Mucosa of rectum (tissue), 2 donors: ENCODE measurements around the gene BRI3.

Experiments used
- H3K27ac ChIP-seq, 2 donors: one replicate each; pipeline ENCODE4 v1.7.0; 2013; ENCODE audit warnings: inconsistent platforms in 2 of 2, low read depth in 2 of 2, low read length in 2 of 2
- H3K27me3 ChIP-seq, 2 donors: one replicate each; pipeline ENCODE4 v1.7.0; 2013; ENCODE audit warnings: low read length in 2 of 2; ENCODE audit not compliant: control insufficient read depth in 2 of 2, insufficient read depth in 2 of 2
- H3K36me3 ChIP-seq, 2 donors: one replicate each; pipeline ENCODE4 v1.7.0; 2013; ENCODE audit warnings: low read length in 2 of 2; ENCODE audit not compliant: control insufficient read depth in 2 of 2, insufficient read depth in 2 of 2
- H3K4me1 ChIP-seq, 2 donors: one replicate each; pipeline ENCODE4 v1.7.0; 2013; ENCODE audit warnings: low read length in 2 of 2, mild to moderate bottlenecking in 1 of 2; ENCODE audit not compliant: control insufficient read depth in 2 of 2, insufficient read depth in 2 of 2
- H3K4me3 ChIP-seq, 2 donors: one replicate each; pipeline ENCODE4 v1.7.0; 2013; ENCODE audit warnings: low read length in 2 of 2
- H3K9ac ChIP-seq, 2 donors: one replicate each; pipeline ENCODE4 v1.7.0; 2013; ENCODE audit warnings: low read length in 2 of 2, low read depth in 1 of 2, mild to moderate bottlenecking in 1 of 2
- H3K9me3 ChIP-seq, 2 donors: one replicate each; pipeline ENCODE4 v1.7.0; 2013; ENCODE audit warnings: low read length in 2 of 2; ENCODE audit not compliant: control insufficient read depth in 2 of 2
- donor health status: healthy.
- donor health status: Normal muscosa, but diverticular disease.

BRI3 gene

GRCh38 chr7:98286701-98287485 lies 5.4 kb downstream of the BRI3 start:
- Histone ChIP-seq H3K27ac (peak overlapping the region in 1 of 2 donors; percentile 94), H3K9ac (no peak overlapping the region), H3K4me1 (peaks cover 57 to 63% of the 10 kb centered on the region in 2 donors), H3K9me3 (no peaks in the 10 kb centered on the region), H3K36me3 (peaks cover 6 to 19% of the 10 kb centered on the region in 2 donors), H3K27me3 (no peaks in the 10 kb centered on the region), H3K4me3 (no peak overlapping the region)

- Histone ChIP-seq H3K9me3 (no peaks in the 10 kb centered on the region), H3K27me3 (no peaks in the 10 kb centered on the region), H3K36me3 (peaks cover 11 to 25% of the 10 kb centered on the region in 2 donors), H3K9ac (peak overlapping the region in 1 of 2 donors; percentile 25), H3K4me3 (no peak overlapping the region), H3K27ac (peak overlapping the region; percentile 32 to 48), H3K4me1 (peaks cover 53 to 59% of the 10 kb centered on the region in 2 donors)
Measured at GRCh38 chr7:98287486-98287959, 6.0 kb downstream of the BRI3 start.

- no peaks in the 10 kb centered on the region for H3K9me3 ChIP-seq
Measured at GRCh38 chr7:98288064-98288823, 6.8 kb downstream of the BRI3 start.

GRCh38 chr7:98289333-98289875 lies 7.9 kb downstream of the BRI3 start:
- H3K9ac ChIP-seq = no peak overlapping the region
- no peak overlapping the region for H3K4me3 ChIP-seq
- no peaks in the 10 kb centered on the region for H3K27me3 ChIP-seq
- H3K4me1 ChIP-seq = peaks cover 39 to 40% of the 10 kb centered on the region in 2 donors
- no peak overlapping the region for H3K27ac ChIP-seq
- H3K36me3 ChIP-seq = peaks cover 25 to 41% of the 10 kb centered on the region in 2 donors
- H3K9me3 ChIP-seq = no peaks in the 10 kb centered on the region

More at GRCh38 chr7:98288064-98288823, 6.8 kb downstream of the BRI3 start:
- Histone ChIP-seq H3K4me1 (peaks cover 49 to 52% of the 10 kb centered on the region in 2 donors), H3K27ac (peak overlapping the region; percentile 32 to 48), H3K4me3 (peak overlapping the region in 1 of 2 donors; percentile 22), H3K9ac (peak overlapping the region in 1 of 2 donors; percentile 25), H3K27me3 (no peaks in the 10 kb centered on the region), H3K36me3 (peaks cover 18 to 30% of the 10 kb centered on the region in 2 donors)

GRCh38 chr7:98291717-98292116 lies 10.2 kb downstream of the BRI3 start:
- H3K4me1 ChIP-seq = peaks cover 17 to 18% of the 10 kb centered on the region in 2 donors
- H3K36me3 ChIP-seq = peaks cover 31 to 54% of the 10 kb centered on the region in 2 donors

GRCh38 chr7:98293265-98293664 lies 11.8 kb downstream of the BRI3 start:
- H3K9ac ChIP-seq = no peak overlapping the region
- peaks cover 31 to 54% of the 10 kb centered on the region in 2 donors for H3K36me3 ChIP-seq
- peaks cover 2% of the 10 kb centered on the region in 2 donors for H3K4me1 ChIP-seq
- H3K4me3 ChIP-seq = no peak overlapping the region
- H3K9me3 ChIP-seq = no peaks in the 10 kb centered on the region
- H3K27me3 ChIP-seq = no peaks in the 10 kb centered on the region
- no peak overlapping the region for H3K27ac ChIP-seq

More at GRCh38 chr7:98291717-98292116, 10.2 kb downstream of the BRI3 start:
- H3K4me3 ChIP-seq = no peak overlapping the region
- no peak overlapping the region for H3K9ac ChIP-seq
- no peaks in the 10 kb centered on the region for H3K9me3 ChIP-seq
- no peak overlapping the region for H3K27ac ChIP-seq
- H3K27me3 ChIP-seq = no peaks in the 10 kb centered on the region

GRCh38 chr7:98293746-98294145 lies 12.3 kb downstream of the BRI3 start:
- Histone ChIP-seq H3K9ac (no peak overlapping the region), H3K27me3 (no peaks in the 10 kb centered on the region), H3K4me1 (no peaks in the 10 kb centered on the region), H3K27ac (no peak overlapping the region), H3K4me3 (no peak overlapping the region), H3K36me3 (peaks cover 31 to 54% of the 10 kb centered on the region in 2 donors), H3K9me3 (no peaks in the 10 kb centered on the region)

- H3K27me3 ChIP-seq = no peaks in the 10 kb centered on the region
- H3K9ac ChIP-seq = no peak overlapping the region
- H3K4me3 ChIP-seq = no peak overlapping the region
- no peaks in the 10 kb centered on the region for H3K9me3 ChIP-seq
- peaks cover 31 to 53% of the 10 kb centered on the region in 2 donors for H3K36me3 ChIP-seq
- H3K27ac ChIP-seq = no peak overlapping the region
- H3K4me1 ChIP-seq = no peaks in the 10 kb centered on the region
Measured at GRCh38 chr7:98294326-98294725, 12.8 kb downstream of the BRI3 start.

GRCh38 chr7:98294798-98295382 lies 13.4 kb downstream of the BRI3 start:
- Histone ChIP-seq H3K36me3 (peaks cover 31 to 51% of the 10 kb centered on the region in 2 donors), H3K9ac (peak overlapping the region in 1 of 2 donors; percentile 14), H3K9me3 (no peaks in the 10 kb centered on the region)

More at GRCh38 chr7:98294798-98295382, 13.4 kb downstream of the BRI3 start:
- Histone ChIP-seq H3K27ac (no peak overlapping the region), H3K4me3 (no peak overlapping the region), H3K27me3 (no peaks in the 10 kb centered on the region), H3K4me1 (no peaks in the 10 kb centered on the region)
